GM08714 (cell line): ENCODE measurements around the gene CCDC85B.

Experiments used
- H3K4me3 ChIP-seq: fragments of 200-500 bp; sonication (Bioruptor generic); 2 replicates; pipeline ENCODE4 v1.5.1; 2014; ENCODE audit warnings: mild to moderate bottlenecking, low read length, inconsistent platforms
- ZNF274 ChIP-seq: IDR thresholded peaks from 2 replicates; pipeline ENCODE4 v1.6.1; 2012; ENCODE audit warnings: mild to moderate bottlenecking, low read depth, low read length

CCDC85B gene

GRCh38 chr11:65896034-65896999, 5.8 kb downstream of the CCDC85B start:
- no peak overlapping the region for H3K4me3 ChIP-seq
- TF ChIP-seq ZNF274: no peak

- no peak for TF ChIP-seq ZNF274
- H3K4me3 ChIP-seq: no peak overlapping the region
These were observed 6.6 kb downstream of the CCDC85B start for GRCh38 chr11:65897020-65897471.

GRCh38 chr11:65898656-65899355, 8.3 kb downstream of the CCDC85B start:
- no peak for TF ChIP-seq ZNF274
- H3K4me3 ChIP-seq: peak overlapping the region; percentile 85; the same call in 1 of the 2 replicates

GRCh38 chr11:65899356-65900124, 9.1 kb downstream of the CCDC85B start:
- TF ChIP-seq ZNF274: no peak
- H3K4me3 ChIP-seq: peak overlapping the region; percentile 85

GRCh38 chr11:65900125-65900898, 9.8 kb downstream of the CCDC85B start, which contains the start of gene FOSL1:
FOSL1 (minus strand) TSS chr11:65900388; CDS start chr11:65900339, 49 bp downstream.
- TF ChIP-seq ZNF274: no peak
- peak within 1 kb of the TSS; percentile 85 for H3K4me3 ChIP-seq

GRCh38 chr11:65900899-65901180, 10.4 kb downstream of the CCDC85B start:
- TF ChIP-seq ZNF274: no peak
- no peak overlapping the region for H3K4me3 ChIP-seq

- TF ChIP-seq ZNF274: no peak
- no peak overlapping the region for H3K4me3 ChIP-seq
These were observed 12.6 kb downstream of the CCDC85B start for GRCh38 chr11:65903068-65903481.

- no peak overlapping the region for H3K4me3 ChIP-seq
These were observed 13.2 kb downstream of the CCDC85B start for GRCh38 chr11:65903715-65904114.

GRCh38 chr11:65906602-65907001, 16.1 kb downstream of the CCDC85B start:
- no peak for TF ChIP-seq ZNF274
- H3K4me3 ChIP-seq: no peak overlapping the region

More at GRCh38 chr11:65903715-65904114, 13.2 kb downstream of the CCDC85B start:
- no peak for TF ChIP-seq ZNF274

- no peak overlapping the region for H3K4me3 ChIP-seq
- no peak for TF ChIP-seq ZNF274
These were observed 17.4 kb downstream of the CCDC85B start for GRCh38 chr11:65907878-65908277.

GRCh38 chr11:65911682-65912568, 21.5 kb downstream of the CCDC85B start:
- no peak for TF ChIP-seq ZNF274
- H3K4me3 ChIP-seq: no peak overlapping the region

- no peak for TF ChIP-seq ZNF274
- no peak overlapping the region for H3K4me3 ChIP-seq
These were observed 22.4 kb downstream of the CCDC85B start for GRCh38 chr11:65912845-65913244.
